Measurements from ENCODE around the gene ZNF836.

ZNF836 gene

GRCh38 chr19:52187407-52187806 is 16.0 kb upstream of the ZNF836 start:
- no peak for DNase-seq

DNA sequence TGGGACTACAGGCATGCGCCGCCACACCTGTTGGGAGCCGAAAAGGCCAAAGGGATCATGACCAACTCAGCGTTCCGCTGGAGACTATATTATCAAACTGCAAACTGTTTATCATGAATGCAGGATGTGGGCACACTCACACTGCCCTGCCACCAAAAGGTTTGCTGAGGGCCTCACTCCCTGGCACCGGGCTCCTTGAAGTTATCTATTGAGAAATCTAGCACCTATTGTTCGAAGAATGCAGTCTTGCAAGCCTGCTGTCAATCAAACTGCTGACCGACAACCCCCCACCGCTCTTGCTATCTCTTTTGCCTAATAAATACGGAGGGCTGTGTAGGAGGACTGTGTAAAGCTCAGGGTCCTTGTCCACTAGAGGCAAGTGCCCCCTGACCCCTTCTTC is 5.2 kb upstream of the ZNF836 start:
- DNase-seq, result no peak

GRCh38 chr19:52172347-52172746 is 926 bp upstream of the ZNF836 start:
- DNase-seq, result no peak

DNA sequence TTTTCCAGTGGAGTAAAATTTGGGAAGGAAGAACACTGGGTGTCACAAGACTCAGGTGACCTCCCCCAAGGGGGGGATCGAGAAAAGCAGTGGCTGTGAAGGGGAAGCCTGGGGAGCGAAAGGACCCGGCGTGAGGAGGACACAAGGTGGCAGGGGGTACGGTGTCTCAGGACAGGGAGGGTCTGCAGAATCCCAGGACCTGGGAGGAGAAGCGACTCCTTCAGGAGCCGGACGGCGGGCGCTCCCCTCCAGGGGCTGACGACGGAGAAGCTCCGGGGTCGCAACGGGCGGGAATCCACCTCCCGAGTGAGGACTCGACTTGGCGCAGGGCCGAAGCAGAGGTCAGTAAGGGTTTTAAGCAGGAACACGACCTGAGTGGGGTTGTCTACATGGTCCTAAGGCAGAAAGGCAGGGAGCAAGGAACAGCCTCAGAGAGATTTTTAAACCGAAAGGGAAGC is 529 bp downstream of the ZNF836 start:
- DNase-seq, result peak; percentile 52

DNA sequence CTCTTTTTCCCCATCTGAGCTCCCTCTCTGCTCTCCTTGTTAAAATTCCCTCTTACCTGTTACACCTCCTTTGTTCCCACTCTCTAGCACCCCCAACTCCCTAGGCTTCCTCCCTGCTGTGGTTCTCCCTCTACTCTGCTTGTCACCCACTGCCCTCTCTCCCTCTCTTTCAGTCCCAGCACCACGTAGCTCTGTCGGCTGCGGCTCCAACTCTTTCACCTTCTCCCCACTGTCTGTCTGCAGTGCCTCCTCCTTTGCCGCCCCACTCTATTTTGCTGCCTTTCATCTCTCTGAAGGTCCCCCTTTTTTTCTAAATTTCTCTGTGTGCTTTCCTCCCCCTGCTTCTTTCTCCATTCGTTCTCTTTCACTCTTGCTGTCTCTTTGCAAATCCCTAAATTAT is 1.1 kb downstream of the ZNF836 start:
- no peak for DNase-seq

DNA sequence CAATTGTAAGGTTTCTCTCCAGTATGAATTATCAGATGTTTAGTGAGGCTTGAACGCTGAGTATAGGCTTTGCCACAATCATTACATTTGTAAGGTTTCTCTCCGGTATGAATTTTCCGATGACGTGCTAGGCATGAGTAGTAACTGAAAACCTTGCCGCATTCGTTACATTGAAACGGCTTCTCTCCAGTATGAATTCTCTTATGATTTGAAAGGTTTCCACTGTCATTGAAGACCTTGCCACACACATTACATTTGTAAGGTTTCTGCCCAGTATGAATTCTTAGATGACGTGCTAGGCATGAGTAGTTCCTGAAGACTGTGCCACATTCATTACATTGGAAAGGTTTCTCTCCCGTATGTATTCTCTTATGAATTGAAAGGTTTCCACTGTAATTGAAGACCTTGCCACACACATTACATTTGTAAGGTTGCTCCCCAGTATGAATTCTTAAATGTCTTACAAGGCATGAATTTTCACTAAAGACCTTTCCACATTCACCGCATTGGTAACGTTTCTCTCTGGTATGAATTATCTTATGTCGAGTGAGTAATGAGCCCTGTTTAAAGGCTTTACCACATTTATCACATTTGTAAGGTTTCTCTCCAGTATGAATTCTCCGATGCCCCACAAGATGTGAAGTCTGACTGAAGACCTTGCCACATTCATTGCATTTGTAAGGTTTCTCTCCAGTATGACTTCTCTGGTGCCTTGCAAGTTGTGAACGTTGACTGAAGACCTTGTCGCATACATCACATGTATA is 15.6 kb downstream of the ZNF836 start:
- no peak for DNase-seq

DNA sequence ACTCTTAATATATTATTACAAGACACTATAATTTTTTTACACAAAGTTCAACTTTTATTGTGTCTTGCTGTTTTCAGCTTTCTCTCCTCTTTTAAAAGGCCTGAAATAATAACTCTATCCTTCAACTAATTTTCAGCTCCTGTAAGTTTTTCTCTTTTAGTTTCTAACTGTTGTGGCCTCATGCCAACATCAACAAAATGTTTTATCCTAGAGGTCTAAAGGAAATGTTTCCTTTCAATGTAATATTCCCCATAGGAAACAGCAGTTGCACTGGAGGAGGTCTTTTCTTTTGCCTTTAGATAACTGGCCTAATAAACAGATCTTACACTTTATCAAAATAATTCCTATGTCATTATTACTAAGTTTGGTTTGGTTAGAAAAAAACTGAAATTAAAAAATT is 23.2 kb downstream of the ZNF836 start:
- DNase-seq, result no peak

DNA sequence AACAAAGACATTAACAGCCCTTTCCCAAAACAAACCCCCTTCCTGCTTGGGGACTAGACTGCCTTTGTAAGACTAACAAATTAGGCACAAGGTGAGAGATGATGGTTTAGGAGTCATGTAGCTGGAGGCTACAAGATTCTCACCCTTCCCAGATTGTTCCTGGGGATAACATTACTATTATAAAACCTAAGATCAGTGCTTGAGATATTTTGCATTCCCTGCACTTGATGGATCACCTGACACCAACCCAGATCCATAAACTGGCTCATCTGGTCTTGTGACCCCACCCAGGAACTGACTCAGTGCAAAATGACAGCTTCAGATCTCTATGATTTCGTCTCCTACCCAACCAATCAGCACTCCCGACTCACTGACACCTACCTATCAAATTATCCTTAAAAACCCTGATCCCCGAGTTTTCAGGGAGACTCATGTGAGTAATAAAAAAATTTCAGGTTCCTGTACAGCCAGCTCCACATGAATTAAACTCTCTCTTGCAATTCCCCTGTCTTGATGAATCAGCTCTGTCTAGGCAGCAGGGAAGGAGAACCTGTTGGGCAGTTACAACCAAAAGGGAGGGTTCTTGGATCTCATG is 29.3 kb downstream of the ZNF836 start:
- DNase-seq, result peak; percentile 15

DNA sequence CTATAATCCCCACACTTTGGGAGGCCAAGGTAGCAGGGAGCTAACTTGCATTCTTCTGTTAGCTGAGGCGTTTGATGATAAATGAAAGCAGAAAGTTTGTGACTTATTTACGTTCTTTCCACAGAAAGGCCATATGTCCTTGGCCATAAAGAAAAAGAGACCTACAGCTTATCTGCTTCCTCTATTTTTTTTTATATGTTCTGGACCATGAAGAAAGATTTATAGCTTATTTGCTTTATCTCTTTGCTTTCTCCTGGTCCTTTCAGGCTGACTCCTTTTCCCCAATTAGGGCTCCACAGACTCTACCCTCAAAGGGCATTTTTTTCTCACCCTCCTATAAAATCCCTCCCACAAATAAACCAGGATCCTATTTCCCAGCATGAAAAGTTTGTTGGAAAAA is 30.2 kb downstream of the ZNF836 start:
- no peak for DNase-seq

DNA sequence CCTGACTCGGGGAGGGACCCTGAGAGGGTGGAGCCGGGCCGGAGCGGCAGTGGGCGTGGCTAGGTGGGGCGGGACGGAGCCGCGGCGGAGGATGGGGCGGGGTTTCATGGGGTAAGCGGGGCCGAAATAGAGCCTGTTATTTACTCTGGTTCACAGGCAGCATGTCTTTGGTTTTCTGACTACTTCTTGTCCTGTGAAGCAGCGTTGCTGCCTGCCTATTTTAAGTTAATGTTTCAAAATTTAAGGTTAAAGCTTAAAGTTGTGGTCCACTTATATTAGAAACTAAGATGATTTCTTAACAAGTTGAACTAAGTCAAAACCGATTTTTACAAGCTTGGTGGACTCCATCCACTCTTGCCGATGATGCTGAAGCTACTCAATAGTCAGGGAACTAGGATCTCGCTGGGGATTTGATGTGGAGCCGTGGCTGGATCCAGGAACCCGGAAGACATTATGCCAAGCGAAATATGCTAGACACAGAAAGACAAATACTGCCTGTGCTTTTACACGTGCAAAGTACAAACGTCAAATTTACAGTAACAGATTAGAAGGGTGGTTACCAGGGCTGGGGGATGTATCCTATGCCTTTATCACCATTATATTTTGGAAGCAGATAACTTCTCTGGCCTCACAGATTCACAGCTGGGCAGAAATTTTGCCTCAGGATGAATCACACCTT is 31.2 kb downstream of the ZNF836 start:
- peak; percentile 59 for DNase-seq

DNA sequence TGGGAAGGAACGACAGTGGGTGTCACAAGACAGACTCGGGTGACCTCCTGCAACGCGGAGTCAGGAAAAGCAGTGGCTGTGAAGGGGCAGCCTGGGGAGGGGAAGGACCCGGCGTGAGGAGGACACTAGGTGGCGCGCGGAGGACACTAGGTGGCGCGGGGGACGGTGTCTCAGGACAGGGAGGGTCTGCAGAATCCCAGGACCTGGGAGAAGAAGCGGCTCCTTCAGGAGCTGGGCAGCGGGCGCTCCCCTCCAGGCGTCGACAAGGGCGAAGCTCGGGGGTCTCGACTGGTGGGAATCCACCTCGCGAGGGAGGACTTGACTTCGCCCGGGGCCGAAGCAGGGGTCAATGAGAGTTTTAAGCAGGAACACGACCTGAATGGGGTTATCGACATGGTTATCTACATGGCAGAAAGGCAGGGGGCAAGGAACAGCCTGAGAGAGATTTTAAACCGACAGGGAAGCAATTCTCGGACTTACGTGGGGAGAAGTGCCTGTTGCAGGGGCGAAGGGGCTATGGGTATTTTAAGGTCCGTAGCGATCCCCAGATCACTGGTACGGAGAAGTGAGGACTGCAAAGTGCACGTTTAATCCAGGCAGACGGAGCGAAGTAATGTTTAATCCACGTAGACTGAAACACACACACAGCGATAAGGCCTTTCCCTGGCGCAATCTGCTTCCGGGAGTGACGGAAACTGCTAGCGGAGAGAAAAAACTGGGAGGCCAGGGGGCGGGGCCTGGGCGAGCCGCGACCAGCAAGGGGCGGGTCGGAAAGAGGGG is 32.0 kb downstream of the ZNF836 start, which contains the start of gene ZNF616:
Gene ZNF616, minus strand, starts transcription at position 687 of the 780 bp plus-strand sequence. CDS start 9,426 bp downstream, outside the sequence.
- DNase-seq, result peak; percentile 97

- DNase-seq, result no peak
Measured at GRCh38 chr19:52138983-52139251, 32.5 kb downstream of the ZNF836 start.

DNA sequence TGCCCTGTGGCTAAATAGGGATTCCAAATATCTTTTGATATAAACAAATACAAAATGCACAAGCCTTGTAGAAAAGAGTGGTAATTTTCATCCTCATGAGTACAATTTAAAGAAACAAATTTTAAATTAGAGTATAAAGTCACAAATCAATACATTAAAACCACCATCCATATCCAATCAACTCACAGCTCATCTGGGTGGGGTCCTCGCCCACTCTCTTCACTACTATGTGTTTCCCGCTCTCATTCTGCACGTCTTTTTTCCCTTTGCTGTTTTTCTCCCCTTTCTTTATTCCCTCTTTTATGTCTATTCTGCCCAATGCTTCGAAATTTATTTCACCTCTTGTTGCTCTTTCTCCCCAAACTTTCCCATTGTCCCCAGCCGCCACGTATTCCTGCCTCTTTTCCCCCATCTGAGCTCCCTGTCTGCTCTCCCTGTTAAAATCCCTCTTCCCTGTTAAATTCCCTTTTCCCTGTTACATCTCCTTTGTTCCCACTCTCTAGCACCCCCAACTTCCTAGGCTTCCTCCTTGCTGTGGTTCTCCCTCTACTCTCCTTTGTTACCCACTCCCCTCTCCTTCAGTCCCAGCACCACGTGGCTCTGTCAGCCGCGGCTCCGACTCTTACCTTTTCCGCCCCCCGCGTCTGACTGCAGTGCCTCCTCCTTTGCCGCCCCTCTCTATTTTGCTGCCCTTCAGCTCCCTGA is 33.0 kb downstream of the ZNF836 start:
- DNase-seq, result peak; percentile 53

- no peak for DNase-seq
Measured at GRCh38 chr19:52120286-52120685, 51.1 kb downstream of the ZNF836 start.

DNA sequence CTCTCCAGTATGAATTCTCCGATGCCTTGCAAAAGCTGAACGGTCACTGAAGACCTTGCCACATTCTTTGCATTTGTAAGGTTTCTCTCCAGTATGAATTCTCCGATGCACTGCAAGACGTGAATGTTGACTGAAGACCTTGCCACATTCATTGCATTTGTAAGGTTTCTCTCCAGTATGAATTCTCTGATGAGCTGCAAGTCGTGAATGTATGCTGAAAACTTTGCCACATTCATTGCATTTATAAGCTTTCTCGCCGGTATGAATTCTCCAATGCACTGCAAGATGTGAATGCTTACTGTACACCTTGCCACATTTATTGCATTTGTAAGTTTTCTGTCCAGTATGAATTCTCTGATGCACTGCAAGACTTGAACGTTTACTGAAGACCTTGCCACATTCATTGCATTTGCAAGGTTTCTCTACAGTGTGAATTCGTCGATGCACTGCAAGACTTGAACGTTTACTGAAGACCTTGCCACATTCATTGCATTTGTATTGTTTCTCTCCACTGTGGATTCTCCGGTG is 55.8 kb downstream of the ZNF836 start:
- DNase-seq, result peak; percentile 4

DNA sequence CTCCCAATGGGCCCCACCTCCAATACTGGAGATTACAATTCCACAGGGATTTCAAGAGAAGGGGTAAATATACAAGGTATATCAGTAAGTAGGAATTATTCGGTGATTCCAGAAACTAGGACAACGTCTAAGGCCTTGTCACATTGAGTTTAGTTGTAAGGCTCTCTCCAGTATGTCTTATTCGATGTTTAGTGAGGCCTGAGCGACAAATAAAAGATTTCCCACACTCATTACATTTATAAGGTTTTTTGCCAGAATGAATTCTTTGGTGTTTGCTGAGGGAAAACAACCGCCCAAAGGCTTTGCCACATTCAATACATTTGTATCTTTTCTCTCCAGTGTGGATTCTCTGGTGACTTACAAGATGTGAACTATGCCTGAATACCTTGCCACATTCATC is 56.7 kb downstream of the ZNF836 start:
- no peak for DNase-seq

GRCh38 chr19:52112624-52113023 is 58.8 kb downstream of the ZNF836 start:
- no peak for DNase-seq

DNA sequence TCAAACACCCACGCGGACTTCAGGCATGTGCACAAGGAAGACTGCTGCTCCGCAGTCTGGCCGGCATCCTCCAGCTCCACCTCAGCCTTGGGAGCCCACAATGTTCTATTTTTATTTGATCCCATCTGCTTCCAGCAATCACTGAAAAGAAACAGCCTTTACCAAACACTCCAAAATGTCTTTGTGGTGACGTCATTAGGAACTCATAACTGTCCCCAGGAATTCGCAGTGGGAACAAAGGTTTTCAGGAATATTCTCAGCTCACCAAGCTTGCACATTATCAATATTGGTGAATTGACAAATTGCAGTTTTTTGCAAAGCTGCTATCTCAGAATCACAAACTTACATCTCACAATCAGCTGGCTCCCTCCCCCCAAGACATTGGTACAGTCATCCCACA is 60.6 kb downstream of the ZNF836 start:
- DNase-seq, result no peak

Measured in DMS53 (cell line).